Transverse colon (tissue), 4 donors: ENCODE data around the gene CBLL1.

Source experiments
- CTCF ChIP-seq, 5 experiments: fragments of 200-600 bp in 3 of 5; fragments of 450-650 bp in 2 of 5; sonication (generic) in 3 of 5; IDR thresholded peaks; 1 replicate in 2 of 5; 2 replicates in 3 of 5; pipeline ENCODE4 v1.5.1; 2016 to 2017; ENCODE audit warnings: antibody characterized with exemption in 5 of 5, inconsistent platforms in 3 of 5, mild to moderate bottlenecking in 2 of 5, moderate library complexity in 1 of 5
- EP300 ChIP-seq: sonication (generic); formaldehyde crosslinking; IDR thresholded peaks from one replicate; pipeline ENCODE4 v1.6.1; 2017; ENCODE audit warnings: antibody characterized with exemption, low read depth
- POLR2A ChIP-seq: fragments of 450-650 bp; IDR thresholded peaks from one replicate; pipeline ENCODE4 v1.6.1; 2016; ENCODE audit warnings: antibody characterized with exemption, mild to moderate bottlenecking, moderate library complexity
- POLR2AphosphoS5 ChIP-seq, 3 donors: sonication (generic); formaldehyde crosslinking; IDR thresholded peaks; one replicate each; pipeline ENCODE4 v1.6.1; 2016; ENCODE audit warnings: antibody characterized with exemption in 3 of 3

GRCh38 chr7:107721286-107721685 is 22.7 kb upstream of the CBLL1 start:
- TF ChIP-seq POLR2AphosphoS5 (IDR thresholded peaks at IDR 0.05) (no peak), POLR2A (no peak), EP300 (no peak), CTCF (IDR thresholded peaks at IDR 0.05) (no peak)
